ENCODE measurements around the gene UBE3B. TPM values are rescaled to one million over a fixed set of nuclear protein-coding genes. Genes with fewer than 3 reads are reported as not detected.
A peak's percentile ranks its signal among the peaks of the same experiment; 100 is the strongest.

The UBE3B gene
- total RNA-seq, 1 experiment from 2014 or later = 53.4 TPM

DNA sequence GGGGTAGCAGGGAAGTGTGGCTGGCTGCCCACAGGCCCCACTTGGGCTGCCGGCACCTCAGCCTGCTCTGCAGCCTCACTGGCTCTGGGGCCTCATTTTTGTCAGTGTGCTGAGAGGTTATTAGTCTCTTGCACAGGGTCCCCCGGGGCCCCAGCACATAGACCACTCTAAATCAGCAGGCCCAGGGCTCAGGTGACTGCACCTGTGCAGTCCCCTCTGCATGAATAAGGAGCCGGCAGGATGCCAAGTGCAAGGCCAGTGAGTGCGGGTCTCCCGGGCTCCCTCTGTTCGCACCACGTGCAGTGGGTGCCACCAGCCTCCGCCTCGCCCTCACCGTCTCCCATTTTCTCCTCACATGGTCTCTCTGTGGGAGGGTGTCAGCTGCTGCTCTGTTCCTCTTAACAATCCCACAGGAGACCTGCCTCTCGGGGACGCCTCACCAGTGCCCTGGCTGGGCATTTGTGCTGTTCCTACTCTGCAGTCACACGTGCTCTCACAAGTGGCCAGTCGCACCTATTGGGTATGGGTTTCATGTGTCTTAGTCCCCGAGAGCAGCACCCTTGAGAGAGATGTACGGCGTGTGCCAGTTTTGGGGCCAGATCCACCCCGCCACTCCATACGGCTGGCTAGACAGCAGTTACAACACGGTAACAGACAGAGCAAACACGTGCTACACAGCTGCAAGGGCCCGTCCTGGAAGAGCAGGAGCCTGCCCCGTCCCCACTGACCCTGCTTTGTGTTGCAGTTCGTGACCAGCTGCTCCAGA, 55.5 kb downstream of the UBE3B start:
- DNase-seq (ENCODE audit: low spot score) = no peak

DNA sequence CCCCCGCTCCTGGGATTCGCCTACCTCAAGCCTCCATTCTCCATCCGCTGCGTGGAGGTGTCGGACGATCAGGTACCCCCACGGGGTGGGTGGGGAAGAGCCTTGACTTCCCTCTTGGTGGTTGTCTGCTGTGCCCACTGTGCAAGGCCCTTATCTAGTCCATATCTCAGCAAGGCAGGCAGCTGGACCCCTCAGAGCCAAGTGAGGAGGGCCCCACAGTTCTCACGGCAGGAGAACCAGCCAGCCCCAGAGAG, 56.0 kb downstream of the UBE3B start:
- DNase-seq (ENCODE audit: low spot score) = no peak

DNA sequence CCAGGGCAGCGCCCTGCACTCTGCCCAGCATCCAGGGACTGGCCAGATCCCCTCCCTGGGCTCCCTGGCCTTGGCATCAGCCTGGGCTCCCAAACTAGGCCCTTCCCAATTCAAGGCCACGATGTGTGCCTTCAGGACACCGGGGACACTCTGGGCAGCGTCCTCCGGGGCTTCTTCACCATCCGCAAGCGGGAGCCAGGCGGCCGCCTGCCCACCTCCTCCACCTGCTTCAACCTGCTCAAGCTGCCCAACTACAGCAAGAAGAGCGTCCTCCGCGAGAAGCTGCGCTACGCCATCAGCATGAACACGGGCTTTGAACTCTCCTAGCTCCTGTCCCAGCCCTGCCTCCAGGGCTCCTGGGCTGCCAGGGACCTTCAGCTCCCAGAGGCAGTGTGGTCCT, 57.0 kb downstream of the UBE3B start:
- no peak for DNase-seq (ENCODE audit: low spot score)

DNA sequence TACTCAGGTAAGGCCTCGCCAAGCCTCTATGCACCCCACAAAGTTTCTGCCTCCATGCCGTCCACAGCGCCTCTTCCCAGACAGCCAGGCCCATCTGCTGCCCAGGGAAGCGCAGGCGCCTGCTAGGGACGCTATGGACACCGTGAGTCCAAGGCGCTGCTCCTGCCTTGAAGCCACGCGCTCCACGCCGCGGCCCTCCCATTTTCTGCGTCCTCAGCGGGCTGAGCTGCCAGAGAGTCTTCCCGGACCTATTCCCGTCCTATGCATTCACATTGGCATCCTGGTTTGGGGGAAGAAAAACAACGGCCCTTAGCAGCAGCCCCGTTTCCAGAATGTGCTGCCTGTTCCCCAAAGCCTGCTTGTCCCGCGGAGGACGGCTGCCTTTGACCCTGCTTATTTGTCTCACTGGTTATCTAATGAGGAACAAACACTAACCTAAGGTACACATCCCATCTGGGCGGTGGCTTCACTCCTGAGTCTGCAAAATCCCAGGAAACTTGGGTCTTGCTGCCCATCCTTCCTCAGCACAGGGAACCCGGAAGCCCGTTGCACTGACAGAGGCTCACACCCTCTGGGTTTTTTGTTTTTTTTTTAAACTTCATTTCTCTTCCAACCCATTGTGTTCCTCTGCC, 57.9 kb downstream of the UBE3B start:
- DNase-seq (ENCODE audit: low spot score) = no peak

DNA sequence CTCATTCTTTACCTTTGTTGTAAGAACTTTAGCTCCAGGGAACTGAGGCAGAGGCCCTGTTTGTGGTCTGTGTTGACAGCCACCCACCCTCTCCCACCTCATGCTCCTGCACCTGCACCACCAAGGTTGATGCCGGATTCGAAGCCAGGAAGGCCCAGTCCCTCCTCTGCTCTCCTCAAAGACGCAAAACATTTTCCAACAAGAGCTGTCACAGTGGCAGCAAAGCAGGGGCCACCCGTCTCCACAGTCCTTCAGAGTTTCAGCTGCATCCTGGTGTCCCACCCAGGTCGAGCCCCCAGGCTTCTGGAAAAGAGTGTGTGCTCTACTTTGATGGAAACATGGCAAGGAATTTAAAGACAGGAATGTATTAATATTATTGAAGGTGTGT, 58.4 kb downstream of the UBE3B start:
- no peak for DNase-seq (ENCODE audit: low spot score)

DNA sequence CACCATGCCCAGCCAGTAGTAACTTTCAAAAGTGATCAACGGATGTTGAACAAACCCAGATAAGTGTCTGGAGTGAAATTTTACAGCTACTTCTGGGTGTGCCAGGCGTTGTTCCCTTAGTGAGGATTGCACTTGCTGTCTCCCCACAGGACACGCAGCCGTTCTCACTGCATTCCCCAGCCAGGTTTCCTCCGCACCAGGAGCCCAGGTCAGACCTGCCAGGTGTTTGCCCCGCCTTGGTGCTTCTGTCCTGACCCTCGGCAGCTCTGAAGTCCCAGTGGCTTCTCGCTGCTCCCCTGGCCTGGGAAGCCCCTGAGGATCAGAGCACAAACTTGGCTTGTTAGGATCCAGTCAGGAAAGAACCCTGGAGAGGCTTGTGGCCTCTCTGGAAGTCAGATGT, 59.7 kb downstream of the UBE3B start:
- no peak for DNase-seq (ENCODE audit: low spot score)

DNA sequence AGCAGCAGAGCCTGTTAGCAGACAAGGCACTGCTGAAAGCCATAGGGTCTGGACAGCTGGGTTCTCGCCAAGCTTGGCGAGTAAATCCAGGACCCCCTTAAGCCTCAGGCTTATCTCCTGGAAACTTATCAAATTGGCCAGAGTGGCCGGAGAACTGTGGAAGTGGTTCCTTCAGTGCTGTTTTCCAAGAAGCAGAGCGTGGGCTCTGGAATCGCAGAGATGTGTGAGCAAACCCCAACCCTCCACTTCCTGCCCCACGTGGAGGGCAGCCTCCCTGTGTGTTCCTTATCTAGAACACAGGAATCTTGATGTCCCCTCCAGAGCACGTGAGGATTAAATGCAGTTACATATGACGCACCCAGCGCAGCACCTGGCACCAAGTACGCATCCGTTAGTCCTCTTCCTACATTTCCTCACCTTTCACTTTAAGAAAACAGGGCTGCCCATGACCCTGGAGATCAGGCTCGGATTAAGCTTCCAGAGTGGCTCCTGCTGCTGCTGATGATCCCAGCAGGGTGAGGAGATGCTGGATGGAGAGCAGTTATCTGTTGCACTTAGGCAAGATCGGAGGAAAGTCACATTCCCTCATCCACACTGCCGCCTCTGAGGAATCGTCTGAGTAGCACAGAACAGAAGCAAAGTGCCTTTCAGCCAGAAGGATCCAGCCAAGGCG, 60.9 kb downstream of the UBE3B start:
- DNase-seq (ENCODE audit: low spot score) = no peak

DNA sequence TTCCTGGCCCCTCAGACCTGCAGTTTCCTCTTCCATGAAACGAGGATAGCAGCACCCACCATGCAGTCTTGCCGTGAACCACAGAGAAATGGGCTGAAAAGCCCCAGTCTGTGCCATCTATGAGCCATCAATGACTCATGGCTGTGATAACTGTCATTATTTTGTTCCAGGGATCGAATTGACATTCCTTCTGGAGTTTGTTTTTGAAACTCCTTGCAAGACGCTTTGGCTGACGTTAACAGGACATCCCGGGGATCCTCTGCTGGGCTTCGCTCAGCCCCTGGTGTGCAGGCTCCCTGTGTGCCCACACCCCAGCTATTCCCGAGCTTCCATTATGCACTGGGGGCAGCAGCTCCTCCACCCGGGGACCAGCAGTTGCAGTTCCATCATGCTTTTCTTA, 62.1 kb downstream of the UBE3B start:
- no peak for DNase-seq (ENCODE audit: low spot score)

DNA sequence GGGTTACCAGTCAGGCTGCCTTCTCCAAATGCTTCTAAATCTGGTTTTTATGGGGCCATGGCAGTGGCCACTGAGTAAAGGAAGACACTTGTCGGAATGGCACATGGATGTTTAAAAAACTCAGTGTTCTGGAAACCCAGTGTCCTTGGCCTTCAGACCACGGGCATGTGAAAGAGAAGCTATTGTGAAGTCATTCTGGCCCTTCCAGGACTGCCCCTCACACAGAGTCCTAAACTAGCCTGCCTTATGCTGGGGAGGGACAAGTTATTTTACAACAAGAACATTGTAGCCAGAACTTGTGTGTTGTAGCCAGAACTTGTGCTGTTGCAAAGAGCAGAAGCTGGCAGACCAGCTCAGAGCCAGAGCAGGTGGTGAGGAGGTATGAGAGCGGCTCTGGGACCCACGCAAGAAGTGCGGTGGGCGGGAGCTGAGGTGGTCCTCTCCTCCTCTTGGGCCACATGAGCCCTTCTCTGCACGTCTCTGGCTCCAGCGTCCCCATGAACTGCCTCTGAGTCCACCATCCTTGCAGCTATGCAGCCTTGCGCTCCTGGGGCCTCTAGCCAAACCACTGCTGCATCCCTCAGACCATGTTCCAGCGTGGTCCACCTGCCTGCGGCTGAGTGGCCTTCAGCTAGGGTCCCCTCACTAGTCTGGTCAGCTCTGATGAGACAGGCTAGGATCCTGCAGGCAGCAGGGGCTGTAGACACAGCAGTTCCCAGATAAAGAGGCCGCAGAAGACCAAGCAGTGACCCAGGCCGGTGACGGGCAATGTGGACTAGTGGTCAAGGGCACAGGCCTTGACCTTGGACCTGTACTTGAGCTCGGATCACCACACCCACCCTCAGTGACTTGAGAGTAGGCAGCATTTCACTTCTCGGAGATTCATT, 63.3 kb downstream of the UBE3B start:
- DNase-seq (ENCODE audit: low spot score) = no peak

DNA sequence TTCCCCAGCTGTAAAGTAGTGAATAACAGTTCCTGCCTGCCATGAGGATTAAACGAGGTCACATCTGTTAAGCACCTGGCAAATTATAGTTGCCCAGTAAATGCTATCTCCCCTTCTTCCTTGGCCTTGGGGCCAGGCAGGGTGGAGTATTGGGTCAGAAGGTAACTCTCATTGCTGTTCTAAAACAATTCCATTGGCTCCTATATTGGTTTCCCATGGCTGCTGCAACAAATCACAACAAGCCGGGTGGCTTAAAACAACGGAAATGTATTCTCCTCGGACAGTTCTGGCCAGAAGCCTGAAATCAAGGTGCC, 63.9 kb downstream of the UBE3B start:
- DNase-seq (ENCODE audit: low spot score) = no peak

DNA sequence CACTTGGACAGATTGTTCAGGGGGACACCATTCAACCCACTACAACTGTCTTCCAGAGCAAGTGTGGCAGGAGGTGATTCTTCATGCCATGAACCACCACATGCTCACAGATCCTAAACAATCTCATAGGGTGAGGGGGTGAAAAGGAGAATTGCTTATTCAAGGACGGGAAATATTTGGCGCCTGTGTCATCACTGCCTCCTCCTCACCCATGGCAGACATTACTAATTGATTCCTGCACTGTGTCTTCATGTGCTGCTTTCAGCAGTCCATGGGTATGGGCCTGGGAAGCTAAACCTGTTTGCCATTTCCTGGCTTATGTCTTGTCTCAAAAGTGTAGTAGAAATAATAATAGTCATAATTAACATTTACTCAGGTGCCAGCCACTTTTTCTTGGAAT, 64.6 kb downstream of the UBE3B start:
- DNase-seq (ENCODE audit: low spot score) = no peak

DNA sequence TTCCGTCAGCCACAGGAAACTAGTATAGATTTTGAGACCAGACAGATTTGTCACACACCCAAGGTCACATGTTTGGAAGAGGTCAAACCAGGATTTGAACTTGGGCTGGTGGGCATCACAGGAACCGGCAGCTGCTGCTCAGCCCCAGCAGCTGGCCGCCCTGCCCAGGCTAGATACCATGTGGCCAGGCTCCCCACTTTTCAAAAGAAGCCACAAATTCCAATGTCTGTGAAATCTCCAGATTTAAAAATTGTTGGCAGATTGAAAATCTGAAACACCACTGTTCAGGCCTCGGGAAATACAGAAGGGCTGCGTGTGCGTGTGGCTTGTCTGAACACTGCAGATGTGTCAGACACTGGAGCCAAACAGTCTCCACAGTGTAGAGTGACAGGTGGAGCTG, 65.4 kb downstream of the UBE3B start:
- no peak for DNase-seq (ENCODE audit: low spot score)

DNA sequence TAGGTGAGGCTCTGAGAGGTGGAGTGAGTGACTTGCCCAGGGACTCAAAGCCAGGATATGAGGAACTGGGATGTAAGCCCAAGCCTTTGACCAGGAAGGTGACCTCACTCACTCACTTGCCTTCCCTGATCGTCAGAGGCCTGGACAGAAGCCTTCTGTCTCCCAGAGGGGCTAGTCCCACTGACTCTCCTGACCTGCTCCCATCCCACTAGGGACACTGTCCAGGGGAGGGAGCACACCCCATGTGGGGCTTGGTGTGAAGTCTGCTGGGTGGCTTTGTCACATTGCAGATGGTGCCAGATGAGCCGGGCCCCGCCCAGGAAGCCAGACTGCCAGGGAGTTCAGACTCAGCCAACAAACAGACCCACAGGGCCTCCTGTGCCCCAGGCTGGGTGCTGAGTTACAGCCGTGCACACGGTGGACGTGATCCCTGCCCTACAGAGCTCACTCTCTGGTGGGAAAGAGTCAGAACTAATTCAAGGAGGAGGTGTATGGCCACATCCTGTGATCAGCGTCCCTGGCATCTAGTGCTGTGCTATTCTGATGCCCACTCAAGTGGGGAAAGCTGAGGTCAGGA, 67.6 kb downstream of the UBE3B start:
- peak; percentile 57 for DNase-seq (ENCODE audit: low spot score)

DNA sequence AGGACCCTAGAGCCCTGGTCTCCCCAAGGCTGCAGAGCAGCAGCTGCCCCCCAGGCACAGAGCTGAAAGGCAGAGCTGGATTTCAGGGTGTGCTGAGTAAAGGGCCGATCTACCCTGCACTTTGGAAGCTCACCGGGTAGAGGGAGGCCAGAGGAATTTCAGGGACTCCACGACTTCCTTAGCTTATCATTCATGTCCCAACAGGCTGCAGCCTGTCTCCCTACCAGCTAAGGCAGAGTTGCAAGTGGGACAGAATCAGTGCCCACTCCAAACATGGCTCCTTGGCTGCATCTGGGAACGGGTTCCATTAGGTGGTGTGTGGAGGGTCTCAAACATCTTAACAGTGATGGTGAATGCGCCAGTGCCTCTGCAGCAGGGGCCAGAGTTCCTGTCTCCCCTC, 68.4 kb downstream of the UBE3B start:
- DNase-seq (ENCODE audit: low spot score) = no peak

DNA sequence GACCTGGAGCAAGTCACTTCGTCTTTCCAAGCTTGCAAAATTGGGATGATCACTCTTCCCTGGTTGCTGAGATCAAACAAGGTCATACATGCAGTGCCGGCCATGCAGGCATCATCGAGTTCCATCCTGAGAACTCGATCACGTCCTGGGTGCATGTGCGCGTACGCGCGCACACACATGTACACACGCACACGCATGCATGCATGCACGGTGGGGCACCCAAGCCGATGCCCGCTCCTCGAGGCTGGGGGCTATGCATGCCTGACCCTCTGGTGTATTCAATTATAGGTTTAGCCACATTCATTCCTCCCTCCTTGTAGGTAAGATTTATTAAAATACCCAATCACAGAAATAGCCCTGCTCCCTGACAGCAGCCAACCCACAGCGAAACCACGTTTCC, 69.9 kb downstream of the UBE3B start:
- no peak for DNase-seq (ENCODE audit: low spot score)

DNA sequence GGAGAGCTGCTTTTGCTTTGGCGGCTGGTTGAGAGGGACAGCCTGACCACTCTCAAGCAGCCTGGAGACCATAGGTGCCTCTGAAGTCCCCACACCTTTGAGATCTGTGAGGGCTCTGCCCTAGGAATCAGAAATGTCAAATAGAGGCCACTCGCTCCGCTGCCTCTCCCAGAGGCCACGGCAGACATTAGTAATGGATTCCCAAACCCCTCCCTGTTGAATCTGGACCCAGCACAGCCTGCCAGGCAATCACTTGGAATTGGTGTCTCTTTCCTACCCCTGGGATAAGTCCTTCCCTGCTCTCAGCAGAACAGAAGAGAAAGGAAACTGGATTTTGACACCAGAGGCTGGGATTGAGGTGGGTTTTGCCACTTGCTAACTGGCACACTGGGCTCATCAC, 70.8 kb downstream of the UBE3B start:
- no peak for DNase-seq (ENCODE audit: low spot score)

DNA sequence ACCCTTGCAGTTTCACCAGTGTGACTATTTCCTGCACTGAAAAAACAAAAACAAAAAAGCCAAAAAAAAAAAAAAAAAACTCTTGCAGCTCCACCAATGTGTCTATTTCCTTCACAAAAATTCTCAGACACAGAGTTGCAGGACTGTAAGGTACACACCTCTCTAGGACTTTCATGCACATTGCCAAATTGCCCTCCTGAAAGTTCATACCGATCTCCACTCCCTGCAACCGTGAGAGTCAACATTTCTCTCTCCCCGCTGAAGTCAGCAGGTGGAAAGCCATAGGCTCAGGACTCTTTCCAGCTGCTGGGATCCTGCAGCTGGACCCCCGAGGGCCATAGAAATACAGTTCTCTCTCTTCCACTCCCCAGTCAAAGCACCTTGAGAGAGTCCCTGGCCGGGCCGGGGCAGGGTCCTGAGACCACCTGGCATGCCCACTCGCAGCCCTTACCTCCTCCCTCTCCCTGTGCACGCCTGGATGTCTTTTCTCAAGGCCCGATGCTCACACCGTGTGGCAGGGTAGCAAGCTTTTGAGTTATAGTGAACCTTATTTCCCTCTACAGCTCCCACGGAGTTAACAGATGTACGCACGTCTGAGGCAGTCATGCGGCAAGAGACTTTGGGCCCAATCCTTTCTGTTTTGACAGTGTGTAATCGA, 72.3 kb downstream of the UBE3B start:
- no peak for DNase-seq (ENCODE audit: low spot score)

DNA sequence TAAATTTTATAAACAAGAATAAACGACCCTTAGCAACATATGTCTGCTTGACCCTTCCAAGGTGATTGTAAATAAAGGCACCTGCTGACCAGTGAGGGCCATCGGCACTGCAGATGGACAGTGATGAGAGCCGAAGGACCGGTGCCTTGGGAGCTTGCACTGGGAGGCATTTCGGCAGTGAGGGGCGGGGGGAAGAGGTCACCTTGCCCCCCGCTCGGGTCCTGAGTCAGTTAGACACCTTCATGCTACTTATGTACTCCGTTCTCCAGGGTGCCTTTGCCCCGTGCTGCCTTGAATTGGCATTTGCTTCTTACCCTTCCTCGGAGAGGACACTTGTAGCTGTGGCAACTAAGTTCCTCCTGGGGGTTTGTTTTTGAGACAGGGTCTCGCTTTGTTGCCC, 72.8 kb downstream of the UBE3B start:
- DNase-seq (ENCODE audit: low spot score) = no peak

DNA sequence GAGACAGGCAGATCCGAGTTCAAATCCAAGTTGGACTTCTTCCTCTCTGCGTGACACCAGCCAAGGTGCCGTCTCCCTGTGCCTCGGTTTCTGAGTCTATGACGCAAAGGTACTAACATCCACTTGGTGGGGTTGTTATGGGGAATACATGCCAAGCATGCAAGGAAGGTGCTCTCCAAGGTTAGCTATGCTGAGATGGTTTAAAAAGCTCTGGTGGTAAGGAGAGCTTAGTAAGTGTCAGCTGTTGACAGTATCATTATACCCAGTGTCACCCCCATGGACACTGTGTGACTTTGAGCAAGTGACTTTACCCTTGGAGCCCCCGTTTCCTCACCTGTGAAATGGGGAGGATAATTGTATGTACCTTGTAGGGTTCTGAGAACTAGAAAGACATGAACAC, 73.7 kb downstream of the UBE3B start:
- no peak for DNase-seq (ENCODE audit: low spot score)

DNA sequence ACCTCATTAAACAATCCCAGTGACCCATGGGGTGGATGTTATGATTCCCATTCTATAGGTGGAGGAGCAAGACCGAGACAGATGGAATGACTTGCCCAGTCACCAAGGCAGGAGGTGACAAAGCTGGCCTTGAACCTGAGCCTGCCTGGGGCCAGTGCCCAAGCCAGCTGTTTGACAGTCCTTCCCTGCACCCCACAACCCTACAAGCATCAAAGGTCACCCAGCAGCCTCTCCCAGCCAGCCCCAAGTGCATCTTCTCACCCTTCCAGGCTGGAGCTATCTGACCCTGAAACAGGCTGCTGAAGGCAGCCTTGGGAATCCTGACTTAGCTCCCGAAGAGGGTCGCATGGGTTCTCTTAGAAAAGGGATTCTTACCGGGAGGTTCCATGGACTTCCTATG, 75.5 kb downstream of the UBE3B start:
- DNase-seq (ENCODE audit: low spot score) = no peak

DNA sequence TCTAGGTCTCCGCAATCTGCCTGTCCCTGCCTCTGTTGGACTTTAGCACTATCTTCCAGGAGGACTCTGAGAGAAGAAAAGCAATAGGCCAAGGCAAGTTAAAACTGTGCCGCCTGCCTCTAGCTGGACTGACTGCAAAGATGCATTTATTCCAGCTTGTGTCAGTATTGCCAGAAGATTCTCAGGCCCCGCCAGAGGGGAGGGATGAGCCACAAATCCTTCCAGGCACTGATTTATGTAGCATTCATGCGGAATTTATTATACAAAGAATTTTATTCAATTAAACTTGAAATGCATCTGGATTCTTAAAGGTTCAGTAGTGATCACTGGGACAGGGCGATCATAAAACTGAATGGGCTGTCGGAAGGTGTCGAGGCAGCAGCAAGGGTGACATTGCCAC, 76.0 kb downstream of the UBE3B start:
- no peak for DNase-seq (ENCODE audit: low spot score)

Data from H4 (cell line).